Astrocyte (in vitro differentiated cells and primary cell): Measurements from ENCODE around the gene TMCC1. TPM values are rescaled to one million over a fixed set of nuclear protein-coding genes. Genes with fewer than 3 reads are reported as not detected.

ENCODE experiments used
- DNase-seq: peaks from one replicate; pipeline ENCODE4 v3.0.0-alpha.2; 2010; ENCODE audit warnings: low read depth
- FAIRE-seq: peaks from 2 replicates; lab custom pipeline; 2011; peaks lifted over from hg19 to GRCh38; lab: Jason Lieb, UNC
- H2AFZ ChIP-seq: 2 replicates; pipeline ENCODE4 v1.6.0; 2012; ENCODE audit warnings: low read depth, low read length, inconsistent platforms
- H3K27ac ChIP-seq: 2 replicates; pipeline ENCODE4 v1.5.1; 2011; ENCODE audit warnings: low read depth, low read length, inconsistent platforms
- H3K27me3 ChIP-seq: 2 replicates; pipeline ENCODE4 v1.6.0; 2011; ENCODE audit warnings: low read length, inconsistent platforms; ENCODE audit not compliant: insufficient read depth
- H3K36me3 ChIP-seq: 2 replicates; pipeline ENCODE4 v1.5.1; 2011; ENCODE audit warnings: low read length, inconsistent platforms; ENCODE audit not compliant: insufficient read depth
- H3K4me1 ChIP-seq: 2 replicates; pipeline ENCODE4 v1.5.1; 2011; ENCODE audit warnings: low read length, inconsistent platforms; ENCODE audit not compliant: insufficient read depth
- H3K4me2 ChIP-seq: 2 replicates; pipeline ENCODE4 v1.6.0; 2012; ENCODE audit warnings: low read length, inconsistent platforms
- H3K4me3 ChIP-seq: 2 replicates; pipeline ENCODE4 v1.5.1; 2011; ENCODE audit warnings: low read depth, mild to moderate bottlenecking, low read length, inconsistent platforms; ENCODE audit not compliant: insufficient read depth
- H3K79me2 ChIP-seq: 2 replicates; pipeline ENCODE4 v1.6.0; 2012; ENCODE audit warnings: mild to moderate bottlenecking, low read length, inconsistent platforms; ENCODE audit not compliant: insufficient read depth
- H3K9ac ChIP-seq: 2 replicates; pipeline ENCODE4 v1.6.0; 2012; ENCODE audit warnings: mild to moderate bottlenecking, low read length, inconsistent platforms
- H3K9me3 ChIP-seq: 2 replicates; pipeline ENCODE4 v1.5.1; 2012; ENCODE audit warnings: low read depth, mild to moderate bottlenecking, low read length, inconsistent platforms; ENCODE audit not compliant: insufficient read depth
- H4K20me1 ChIP-seq: 2 replicates; pipeline ENCODE4 v1.6.0; 2012; ENCODE audit warnings: low read length, inconsistent platforms; ENCODE audit not compliant: insufficient read depth
- H3K27ac Mint-ChIP-seq: one replicate; pipeline ENCODE4 v1.8.0; 2021; ENCODE audit warnings: mild to moderate bottlenecking, mixed read lengths; ENCODE audit not compliant: unreplicated experiment
- H3K27me3 Mint-ChIP-seq: one replicate; pipeline ENCODE4 v1.8.0; 2021; ENCODE audit warnings: low read depth, mixed read lengths; ENCODE audit not compliant: unreplicated experiment
- H3K36me3 Mint-ChIP-seq: one replicate; pipeline ENCODE4 v1.8.0; 2021; ENCODE audit warnings: low read depth, mixed read lengths; ENCODE audit not compliant: unreplicated experiment
- H3K4me1 Mint-ChIP-seq: one replicate; pipeline ENCODE4 v1.8.0; 2021; ENCODE audit warnings: low read depth, mixed read lengths; ENCODE audit not compliant: unreplicated experiment
- H3K4me3 Mint-ChIP-seq: one replicate; pipeline ENCODE4 v1.8.0; 2021; ENCODE audit warnings: mild to moderate bottlenecking, moderate library complexity, mixed read lengths; ENCODE audit not compliant: unreplicated experiment
- H3K9me3 Mint-ChIP-seq: one replicate; pipeline ENCODE4 v1.8.0; 2021; ENCODE audit warnings: mild to moderate bottlenecking, mixed read lengths; ENCODE audit not compliant: unreplicated experiment
- EZH2 ChIP-seq: IDR thresholded peaks from 2 replicates; pipeline ENCODE4 v1.6.1; 2012; ENCODE audit warnings: mild to moderate bottlenecking, low read length, inconsistent platforms; ENCODE audit not compliant: insufficient read depth
- total RNA-seq: library from RNA; stranded (reverse); gene quantifications from 2 replicates; pipeline ENCODE4 v1.2.1, GENCODE V29; 2021
- TF ChIP-seq, protein P1 (sequence below): IDR thresholded peaks from 2 replicates; pipeline ENCODE4 v1.5.1; 2011; ENCODE audit warnings: low read depth, mild to moderate bottlenecking, inconsistent platforms, low read length, moderate library complexity; ENCODE audit not compliant: insufficient read depth

TMCC1 gene
- total RNA-seq, 1 donor from 2014 or later: 37.9 TPM

GRCh38 chr3:129795186-129796010, 98.1 kb downstream of the TMCC1 start:
- H3K27ac ChIP-seq: peak overlapping the region; percentile 65
- H3K4me1 ChIP-seq: peaks cover 21% of the 10 kb centered on the region
- peaks cover 30% of the 10 kb centered on the region for H3K4me1 Mint-ChIP-seq
- peaks cover 12% of the 10 kb centered on the region for H3K79me2 ChIP-seq
- H3K27ac Mint-ChIP-seq: peak overlapping the region; percentile 90
- H3K4me2 ChIP-seq: peak overlapping the region; percentile 85
- H3K27me3 Mint-ChIP-seq: no peaks in the 10 kb centered on the region
- H3K36me3 ChIP-seq: no peaks in the 10 kb centered on the region
- TF ChIP-seq, protein P1, sequence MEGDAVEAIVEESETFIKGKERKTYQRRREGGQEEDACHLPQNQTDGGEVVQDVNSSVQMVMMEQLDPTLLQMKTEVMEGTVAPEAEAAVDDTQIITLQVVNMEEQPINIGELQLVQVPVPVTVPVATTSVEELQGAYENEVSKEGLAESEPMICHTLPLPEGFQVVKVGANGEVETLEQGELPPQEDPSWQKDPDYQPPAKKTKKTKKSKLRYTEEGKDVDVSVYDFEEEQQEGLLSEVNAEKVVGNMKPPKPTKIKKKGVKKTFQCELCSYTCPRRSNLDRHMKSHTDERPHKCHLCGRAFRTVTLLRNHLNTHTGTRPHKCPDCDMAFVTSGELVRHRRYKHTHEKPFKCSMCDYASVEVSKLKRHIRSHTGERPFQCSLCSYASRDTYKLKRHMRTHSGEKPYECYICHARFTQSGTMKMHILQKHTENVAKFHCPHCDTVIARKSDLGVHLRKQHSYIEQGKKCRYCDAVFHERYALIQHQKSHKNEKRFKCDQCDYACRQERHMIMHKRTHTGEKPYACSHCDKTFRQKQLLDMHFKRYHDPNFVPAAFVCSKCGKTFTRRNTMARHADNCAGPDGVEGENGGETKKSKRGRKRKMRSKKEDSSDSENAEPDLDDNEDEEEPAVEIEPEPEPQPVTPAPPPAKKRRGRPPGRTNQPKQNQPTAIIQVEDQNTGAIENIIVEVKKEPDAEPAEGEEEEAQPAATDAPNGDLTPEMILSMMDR: no peak
- no peak for TF ChIP-seq EZH2
- peak overlapping the region; percentile 76 for H3K9ac ChIP-seq
- H3K9me3 ChIP-seq: no peaks in the 10 kb centered on the region
- no peaks in the 10 kb centered on the region for H3K9me3 Mint-ChIP-seq
- H3K36me3 Mint-ChIP-seq: peaks cover 1% of the 10 kb centered on the region
- H3K4me3 ChIP-seq: peak overlapping the region; percentile 54
- no peaks in the 10 kb centered on the region for H4K20me1 ChIP-seq
- peak; percentile 26 for FAIRE-seq
- DNase-seq: peak; percentile 73
- peak overlapping the region; percentile 83 for H3K4me3 Mint-ChIP-seq
- H2AFZ ChIP-seq: no peak overlapping the region
- H3K27me3 ChIP-seq: no peaks in the 10 kb centered on the region

DNA sequence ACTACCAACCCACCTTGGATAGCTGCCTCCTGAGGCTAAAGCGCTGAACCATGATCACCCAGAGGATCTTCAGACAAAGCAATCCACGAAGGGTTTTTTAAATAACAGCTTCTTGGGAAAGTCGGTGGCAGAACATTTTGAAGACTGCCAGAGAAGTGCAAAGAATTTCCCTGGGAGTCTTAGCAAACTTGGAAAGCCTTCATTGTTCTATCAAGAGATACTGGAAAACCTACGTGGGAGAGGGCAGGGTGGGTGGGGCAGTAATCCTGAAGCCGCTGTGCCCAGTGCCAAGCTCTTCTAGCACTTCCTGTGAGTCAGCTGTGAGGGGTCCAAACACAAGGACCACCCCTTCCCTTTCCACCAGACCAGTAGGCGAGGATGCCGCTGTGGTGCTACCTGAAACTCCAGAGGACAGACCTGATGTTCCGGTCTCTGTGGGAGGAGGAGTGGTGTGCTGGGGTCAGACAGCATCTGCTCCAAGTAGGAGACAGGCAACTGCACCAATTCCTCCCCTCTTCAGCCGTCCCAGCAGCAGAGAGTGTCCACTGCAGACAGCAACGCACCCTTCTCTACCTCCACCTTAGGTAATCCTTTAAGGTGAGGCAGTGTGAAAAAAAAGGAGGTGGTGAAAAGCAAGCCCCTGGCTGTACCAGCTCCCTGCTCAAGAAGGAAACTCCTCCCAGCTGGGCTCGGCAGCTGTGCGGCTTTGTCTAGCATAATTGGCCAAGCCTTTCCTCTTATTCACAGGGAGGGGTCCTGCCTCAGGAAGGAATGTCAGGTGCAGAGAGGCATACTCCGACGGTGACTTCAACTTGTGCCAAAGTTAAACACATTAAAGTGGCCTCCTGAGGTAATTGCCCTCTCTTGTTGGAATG, 99.0 kb downstream of the TMCC1 start:
- H3K9ac ChIP-seq: peak overlapping the region; percentile 76
- H3K9me3 Mint-ChIP-seq: no peaks in the 10 kb centered on the region
- H3K4me2 ChIP-seq: peak overlapping the region; percentile 85
- no peaks in the 10 kb centered on the region for H3K9me3 ChIP-seq
- peaks cover 30% of the 10 kb centered on the region for H3K4me1 Mint-ChIP-seq
- H3K27me3 ChIP-seq: no peaks in the 10 kb centered on the region
- peak overlapping the region; percentile 65 for H3K27ac ChIP-seq
- H3K36me3 Mint-ChIP-seq: peaks cover 1% of the 10 kb centered on the region
- FAIRE-seq (no peak), DNase-seq (peak; percentile 73)
- H3K79me2 ChIP-seq: peaks cover 18% of the 10 kb centered on the region
- H3K4me3 ChIP-seq: peak overlapping the region; percentile 54
- H3K36me3 ChIP-seq: no peaks in the 10 kb centered on the region
- H2AFZ ChIP-seq: peak overlapping the region; percentile 28
- no peaks in the 10 kb centered on the region for H3K27me3 Mint-ChIP-seq
- peak overlapping the region; percentile 90 for H3K27ac Mint-ChIP-seq
- H4K20me1 ChIP-seq: no peaks in the 10 kb centered on the region
- TF ChIP-seq EZH2: no peak
- TF ChIP-seq, protein P1: no peak
- H3K4me3 Mint-ChIP-seq: peak overlapping the region; percentile 83
- H3K4me1 ChIP-seq: peaks cover 21% of the 10 kb centered on the region
